Dendritic cell treated with granulocyte-macrophage colony-stimulating factor and Interleukin-4, amounts not matched to agents 40 ng/mL and 50 ng/mL, for 4 days (primary cell): ENCODE results near the gene GGA1.

Experiments used
- H3K27ac Mint-ChIP-seq: one replicate; pipeline ENCODE4 v1.8.0; 2022; ENCODE audit warnings: mild to moderate bottlenecking, mixed read lengths
- H3K27me3 Mint-ChIP-seq: one replicate; pipeline ENCODE4 v1.8.0; 2022; ENCODE audit warnings: mild to moderate bottlenecking, mixed read lengths
- H3K36me3 Mint-ChIP-seq: one replicate; pipeline ENCODE4 v1.8.0; 2022; ENCODE audit warnings: low read depth, mixed read lengths
- H3K4me1 Mint-ChIP-seq: one replicate; pipeline ENCODE4 v1.8.0; 2022; ENCODE audit warnings: low read depth, mixed read lengths
- H3K4me3 Mint-ChIP-seq: one replicate; pipeline ENCODE4 v1.8.0; 2022; ENCODE audit warnings: mild to moderate bottlenecking, moderate library complexity, mixed read lengths
- H3K9me3 Mint-ChIP-seq: one replicate; pipeline ENCODE4 v1.8.0; 2022; ENCODE audit warnings: mixed read lengths
- intact Hi-C: fragments of 100-400 bp; cut with micrococcal nuclease; formaldehyde crosslinking; loops from one replicate; pipeline ENCODE4 v1.15.0; 2022

The GGA1 gene

DNA sequence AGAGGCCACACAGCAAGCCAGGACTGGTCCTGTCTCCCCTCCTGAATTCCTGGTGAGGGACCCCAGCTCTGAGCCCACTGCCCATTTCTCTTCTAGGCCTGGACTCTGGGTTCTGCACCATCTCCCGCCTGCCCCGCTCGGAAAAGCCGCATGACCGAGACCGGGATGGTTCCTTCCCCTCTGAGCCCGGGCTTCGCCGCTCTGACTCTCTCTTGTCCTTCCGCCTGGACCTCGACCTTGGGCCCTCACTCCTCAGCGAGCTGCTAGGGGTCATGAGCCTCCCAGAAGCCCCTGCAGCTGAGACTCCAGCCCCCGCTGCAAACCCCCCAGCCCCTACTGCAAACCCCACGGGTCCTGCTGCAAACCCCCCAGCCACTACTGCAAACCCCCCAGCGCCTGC is 40.6 kb upstream of the GGA1 start:
- H3K27ac Mint-ChIP-seq, result peak overlapping the region; percentile 17
- H3K27me3 Mint-ChIP-seq, result peaks cover 14% of the 10 kb centered on the region
- no peak overlapping the region for H3K4me3 Mint-ChIP-seq
- no peaks in the 10 kb centered on the region for H3K9me3 Mint-ChIP-seq
- peaks cover 75% of the 10 kb centered on the region for H3K4me1 Mint-ChIP-seq
- peaks cover 67% of the 10 kb centered on the region for H3K36me3 Mint-ChIP-seq
- intact Hi-C loops, result no loop called here

DNA sequence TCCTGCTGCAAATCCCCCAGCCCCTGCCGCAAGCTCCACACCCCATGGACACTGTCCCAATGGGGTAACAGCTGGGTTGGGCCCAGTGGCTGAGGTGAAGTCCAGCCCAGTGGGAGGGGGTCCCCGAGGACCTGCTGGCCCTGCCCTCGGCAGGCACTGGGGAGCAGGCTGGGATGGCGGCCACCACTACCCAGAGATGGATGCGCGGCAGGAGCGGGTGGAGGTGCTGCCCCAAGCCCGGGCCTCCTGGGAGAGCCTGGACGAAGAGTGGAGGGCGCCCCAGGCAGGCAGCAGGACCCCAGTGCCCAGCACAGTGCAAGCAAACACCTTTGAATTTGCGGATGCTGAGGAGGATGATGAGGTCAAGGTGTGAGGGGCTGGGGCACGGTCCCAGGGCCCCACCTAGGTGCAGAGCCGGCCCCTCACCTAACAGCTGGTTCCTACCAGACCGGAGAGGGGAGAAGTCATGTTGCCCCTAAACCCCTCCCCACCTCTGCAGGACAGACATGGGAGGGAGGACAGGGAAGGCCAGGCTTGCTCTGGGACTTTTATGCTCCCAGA is 40.1 kb upstream of the GGA1 start:
- Mint-ChIP-seq H3K36me3 (peaks cover 67% of the 10 kb centered on the region), H3K4me3 (no peak overlapping the region), H3K9me3 (no peaks in the 10 kb centered on the region), H3K27me3 (peaks cover 12% of the 10 kb centered on the region), H3K4me1 (peaks cover 74% of the 10 kb centered on the region), H3K27ac (peak overlapping the region; percentile 17)
- intact Hi-C loops, result no loop called here

GRCh38 chr22:37569009-37569920 is 39.4 kb upstream of the GGA1 start:
- Mint-ChIP-seq H3K4me1 (peaks cover 74% of the 10 kb centered on the region), H3K9me3 (no peaks in the 10 kb centered on the region), H3K4me3 (no peak overlapping the region), H3K36me3 (peaks cover 67% of the 10 kb centered on the region), H3K27me3 (peaks cover 13% of the 10 kb centered on the region), H3K27ac (no peak overlapping the region)
- intact Hi-C loops, result no loop called here

- H3K4me1 Mint-ChIP-seq, result peaks cover 75% of the 10 kb centered on the region
- no peak overlapping the region for H3K4me3 Mint-ChIP-seq
- intact Hi-C loops, result no loop called here
- no peak overlapping the region for H3K27ac Mint-ChIP-seq
- peaks cover 67% of the 10 kb centered on the region for H3K36me3 Mint-ChIP-seq
- peaks cover 9% of the 10 kb centered on the region for H3K27me3 Mint-ChIP-seq
- H3K9me3 Mint-ChIP-seq, result no peaks in the 10 kb centered on the region
Observed at GRCh38 chr22:37569921-37570660, 38.5 kb upstream of the GGA1 start.

DNA sequence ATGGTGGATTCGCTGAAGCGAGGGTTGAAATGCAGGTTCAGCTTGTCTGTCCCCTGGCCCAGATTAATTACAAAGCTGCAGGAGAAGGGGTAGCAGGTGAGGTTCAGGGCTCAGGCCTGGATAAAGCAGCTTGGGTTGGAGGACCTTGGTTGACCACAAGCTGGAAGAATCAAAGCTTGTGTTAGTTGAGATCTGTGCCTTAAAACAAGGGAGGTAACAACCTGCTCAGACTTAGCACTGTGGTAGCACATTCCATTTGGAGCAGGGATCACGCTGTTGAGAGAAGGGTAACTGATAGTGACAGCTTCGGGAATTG is 38.0 kb upstream of the GGA1 start:
- H3K36me3 Mint-ChIP-seq, result peaks cover 67% of the 10 kb centered on the region
- no peak overlapping the region for H3K4me3 Mint-ChIP-seq
- H3K4me1 Mint-ChIP-seq, result peaks cover 73% of the 10 kb centered on the region
- no peaks in the 10 kb centered on the region for H3K9me3 Mint-ChIP-seq
- no peak overlapping the region for H3K27ac Mint-ChIP-seq
- H3K27me3 Mint-ChIP-seq, result peaks cover 9% of the 10 kb centered on the region
- intact Hi-C loops, result no loop called here

DNA sequence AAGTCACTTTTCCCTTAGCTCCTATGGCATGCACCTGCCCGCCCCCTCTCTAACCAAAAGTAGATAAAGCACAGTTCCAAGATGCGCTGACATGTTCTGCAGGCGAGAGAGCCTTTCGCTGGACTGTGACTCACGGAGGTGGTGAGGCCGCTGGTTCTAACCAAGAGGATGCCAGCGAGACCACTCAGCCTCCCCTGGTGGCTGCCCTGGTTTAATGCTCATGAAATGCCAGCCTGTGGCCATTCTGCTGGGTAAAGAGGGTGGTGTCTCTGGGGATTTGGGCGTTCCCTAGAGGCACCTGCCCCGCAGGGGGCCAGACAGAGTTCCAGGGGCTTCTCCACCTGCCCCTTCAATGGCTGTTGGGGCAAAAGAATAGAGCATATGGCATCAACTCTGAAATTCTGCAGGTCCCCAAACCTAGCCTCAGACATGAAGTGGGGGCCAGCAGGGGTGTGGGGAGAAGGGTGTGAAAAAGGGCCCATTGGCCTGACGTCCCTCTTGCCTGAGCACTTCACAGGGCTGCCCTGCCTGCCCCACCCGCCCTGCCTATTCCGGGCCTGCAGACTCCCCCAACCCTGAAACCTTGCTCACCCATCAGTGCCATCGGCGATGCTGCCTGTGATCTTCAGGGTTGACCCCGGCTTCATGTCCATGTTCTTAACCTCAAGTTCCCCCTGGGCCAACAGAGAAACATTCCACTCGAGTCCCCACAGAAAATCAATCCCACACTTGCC is 37.2 kb upstream of the GGA1 start:
- H3K27me3 Mint-ChIP-seq, result peaks cover 9% of the 10 kb centered on the region
- H3K4me3 Mint-ChIP-seq, result no peak overlapping the region
- intact Hi-C loops, result no loop called here
- H3K36me3 Mint-ChIP-seq, result peaks cover 59% of the 10 kb centered on the region
- no peaks in the 10 kb centered on the region for H3K9me3 Mint-ChIP-seq
- H3K27ac Mint-ChIP-seq, result peak overlapping the region; percentile 13
- H3K4me1 Mint-ChIP-seq, result peaks cover 68% of the 10 kb centered on the region

DNA sequence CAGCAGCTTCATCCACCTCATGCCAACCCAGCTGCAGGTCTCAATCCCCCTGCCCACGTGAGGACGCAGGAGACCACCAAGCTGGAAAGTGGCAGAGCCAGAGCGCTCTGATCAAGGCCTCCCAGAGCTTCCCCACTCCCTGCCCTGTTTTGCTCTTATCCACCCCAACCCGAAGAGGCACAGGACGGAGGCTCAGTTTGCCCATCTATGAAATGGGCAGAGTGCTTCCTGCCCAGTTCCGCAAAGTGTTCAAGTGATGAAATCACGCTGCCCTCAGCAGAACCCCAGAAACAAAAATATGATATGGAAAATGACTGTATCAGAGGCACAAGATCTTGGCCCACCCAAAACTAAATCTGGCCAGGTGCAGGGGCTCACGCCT is 36.7 kb upstream of the GGA1 start:
- intact Hi-C loops, result no loop called here
- peaks cover 9% of the 10 kb centered on the region for H3K27me3 Mint-ChIP-seq
- no peaks in the 10 kb centered on the region for H3K9me3 Mint-ChIP-seq
- H3K36me3 Mint-ChIP-seq, result peaks cover 59% of the 10 kb centered on the region
- peak overlapping the region; percentile 13 for H3K27ac Mint-ChIP-seq
- H3K4me3 Mint-ChIP-seq, result no peak overlapping the region
- H3K4me1 Mint-ChIP-seq, result peaks cover 68% of the 10 kb centered on the region

DNA sequence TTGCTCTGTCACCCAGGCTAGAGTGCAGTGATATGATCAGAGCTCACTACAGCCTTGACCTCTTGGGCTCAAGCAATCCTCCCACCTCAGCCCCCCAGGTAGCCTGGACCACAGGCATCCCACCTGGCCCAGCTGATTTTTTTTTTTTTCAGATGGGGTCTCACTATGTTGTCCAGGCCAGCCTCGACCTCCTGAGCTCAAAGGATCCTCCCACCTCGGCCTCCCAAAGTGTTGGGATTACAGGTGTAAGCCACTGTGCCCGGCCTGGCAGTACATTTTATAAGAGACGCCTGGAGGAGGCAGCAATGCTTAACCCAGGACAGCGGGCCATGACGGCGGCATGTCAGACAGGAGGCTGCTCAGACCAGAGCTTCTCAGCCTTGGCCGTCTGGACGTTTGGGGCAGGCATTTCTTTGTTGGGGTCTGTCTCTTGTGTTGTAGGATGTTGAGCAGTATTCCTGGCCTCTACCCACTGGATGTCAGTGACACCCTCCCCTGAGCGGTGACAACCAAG is 33.1 kb upstream of the GGA1 start:
- intact Hi-C loops, result no loop called here
- H3K4me3 Mint-ChIP-seq, result no peak overlapping the region
- peaks cover 76% of the 10 kb centered on the region for H3K4me1 Mint-ChIP-seq
- H3K27me3 Mint-ChIP-seq, result peaks cover 3% of the 10 kb centered on the region
- H3K9me3 Mint-ChIP-seq, result no peaks in the 10 kb centered on the region
- peak overlapping the region; percentile 85 for H3K27ac Mint-ChIP-seq
- peaks cover 23% of the 10 kb centered on the region for H3K36me3 Mint-ChIP-seq

- peak overlapping the region; percentile 61 for H3K4me3 Mint-ChIP-seq
- no peaks in the 10 kb centered on the region for H3K9me3 Mint-ChIP-seq
- intact Hi-C loops, result no loop called here
- H3K4me1 Mint-ChIP-seq, result peaks cover 76% of the 10 kb centered on the region
- peak overlapping the region; percentile 85 for H3K27ac Mint-ChIP-seq
- H3K36me3 Mint-ChIP-seq, result peaks cover 6% of the 10 kb centered on the region
- peaks cover 3% of the 10 kb centered on the region for H3K27me3 Mint-ChIP-seq
Observed at GRCh38 chr22:37578002-37578401, 30.6 kb upstream of the GGA1 start.

DNA sequence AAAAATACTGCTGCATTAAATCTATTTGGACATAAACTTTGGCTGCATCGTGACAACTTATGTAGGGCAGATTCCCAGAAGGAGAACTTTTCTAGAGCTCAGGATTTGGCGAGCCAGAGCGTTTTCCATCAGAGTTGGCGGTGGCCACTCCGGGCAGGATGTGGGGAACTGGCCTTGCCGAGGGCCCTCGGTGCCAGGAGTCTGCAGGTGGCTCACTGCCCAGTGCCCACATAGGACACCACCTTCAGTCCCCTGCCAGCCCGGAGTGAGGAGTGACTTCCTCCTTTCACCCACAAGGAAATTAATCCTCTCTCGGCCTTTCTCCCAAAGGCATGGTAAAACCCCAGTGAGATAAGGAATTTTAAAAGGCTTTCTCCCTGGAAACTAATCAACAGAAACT is 27.1 kb upstream of the GGA1 start:
- Mint-ChIP-seq H3K27ac (peak overlapping the region; percentile 70), H3K4me3 (no peak overlapping the region), H3K4me1 (peaks cover 56% of the 10 kb centered on the region), H3K36me3 (peaks cover 5% of the 10 kb centered on the region), H3K27me3 (no peaks in the 10 kb centered on the region), H3K9me3 (no peaks in the 10 kb centered on the region)
- intact Hi-C loops, result no loop called here

DNA sequence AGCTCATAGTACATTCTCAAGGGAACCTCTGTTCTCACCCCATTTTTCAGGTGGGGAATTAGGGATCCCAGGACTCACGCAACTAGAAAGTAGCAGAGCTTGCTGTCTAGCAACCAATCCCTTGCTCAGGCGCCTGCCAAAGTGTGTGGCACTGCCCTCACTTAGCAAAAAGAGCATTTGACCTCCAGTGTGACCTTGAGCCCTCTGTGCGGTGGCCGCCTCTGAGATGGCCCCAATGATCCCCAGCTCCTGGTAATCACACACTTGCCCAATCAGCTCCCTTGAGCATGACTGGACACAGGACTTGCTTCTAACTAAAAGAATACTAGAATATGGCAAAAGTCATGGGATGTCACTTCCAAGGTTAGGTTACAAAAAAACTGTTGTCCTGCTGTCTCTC is 26.1 kb upstream of the GGA1 start:
- peak overlapping the region; percentile 38 for H3K27ac Mint-ChIP-seq
- no peaks in the 10 kb centered on the region for H3K36me3 Mint-ChIP-seq
- H3K9me3 Mint-ChIP-seq, result no peaks in the 10 kb centered on the region
- H3K4me3 Mint-ChIP-seq, result no peak overlapping the region
- H3K4me1 Mint-ChIP-seq, result peaks cover 46% of the 10 kb centered on the region
- no peaks in the 10 kb centered on the region for H3K27me3 Mint-ChIP-seq
- intact Hi-C loops, result no loop called here

DNA sequence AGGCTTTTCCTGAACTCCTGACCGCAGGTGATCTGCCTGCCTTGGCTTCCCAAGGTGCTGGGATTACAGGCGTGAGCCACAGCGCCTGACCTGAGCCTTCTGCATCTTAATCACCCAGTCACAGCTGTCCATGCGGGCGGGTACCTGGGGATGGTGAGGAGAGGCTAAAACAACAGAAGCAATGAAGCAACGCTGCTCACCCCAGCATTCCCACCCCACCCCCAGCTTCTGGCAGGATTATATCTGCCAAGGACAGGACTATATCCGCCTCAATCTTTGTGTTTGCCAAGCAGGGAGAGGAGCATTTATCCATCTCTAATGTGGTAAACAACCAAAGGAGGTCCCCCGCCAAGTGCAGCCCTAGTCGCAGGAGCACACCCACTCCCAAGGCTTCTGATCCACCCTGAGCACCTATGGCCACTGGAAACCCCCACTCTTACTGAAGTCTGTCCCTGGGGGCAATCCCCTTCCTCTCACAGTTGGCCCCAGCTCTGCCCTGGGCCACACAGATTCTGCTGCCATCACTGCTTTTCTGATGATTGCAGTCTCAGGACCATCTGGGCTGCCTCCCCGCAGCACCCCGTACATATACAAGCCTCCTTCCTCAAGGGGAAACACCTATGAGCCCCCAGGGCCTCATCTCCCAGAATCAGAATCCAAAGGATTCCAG is 20.0 kb upstream of the GGA1 start:
- Mint-ChIP-seq H3K4me3 (no peak overlapping the region), H3K27ac (peak overlapping the region; percentile 85), H3K4me1 (peaks cover 49% of the 10 kb centered on the region), H3K9me3 (no peaks in the 10 kb centered on the region), H3K36me3 (no peaks in the 10 kb centered on the region), H3K27me3 (peaks cover 4% of the 10 kb centered on the region)
- intact Hi-C loops, result no loop called here

DNA sequence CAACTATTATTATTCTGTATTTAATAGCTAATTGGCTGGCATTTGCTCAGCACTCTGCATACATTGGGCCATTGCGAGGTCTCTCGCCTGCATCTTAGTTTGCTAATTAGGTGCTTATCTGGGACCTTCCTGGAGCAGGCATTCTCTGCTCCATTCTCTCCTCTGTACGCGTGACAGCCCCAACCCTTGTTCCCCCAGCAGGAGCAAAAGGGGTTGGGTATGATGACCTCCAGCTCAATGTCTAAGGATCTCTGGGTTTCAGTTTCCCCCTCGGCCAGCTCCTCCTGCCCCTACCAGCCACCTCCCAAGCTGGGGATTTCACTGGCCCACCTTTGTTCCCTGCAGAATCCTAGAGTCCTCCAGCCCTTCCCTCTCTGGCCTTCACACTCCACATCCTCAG is 19.0 kb upstream of the GGA1 start:
- H3K27ac Mint-ChIP-seq, result peak overlapping the region; percentile 97
- peaks cover 4% of the 10 kb centered on the region for H3K27me3 Mint-ChIP-seq
- H3K4me1 Mint-ChIP-seq, result peaks cover 49% of the 10 kb centered on the region
- no peak overlapping the region for H3K4me3 Mint-ChIP-seq
- no peaks in the 10 kb centered on the region for H3K36me3 Mint-ChIP-seq
- H3K9me3 Mint-ChIP-seq, result no peaks in the 10 kb centered on the region
- intact Hi-C loops, result no loop called here
